Fibroblast of lung (primary cell): Measurements from ENCODE around the gene ALS2CL. TPM values are rescaled to one million over a fixed set of nuclear protein-coding genes. Genes with fewer than 3 reads are reported as not detected.

Source experiments
- DNase-seq, 2 donors: peaks; one replicate each; pipeline versions ENCODE4 v3.0.0 to v3.0.0-alpha.2; 2010; ENCODE audit warnings: low read depth in 2 of 2
- H2AFZ ChIP-seq: 2 replicates; pipeline ENCODE4 v1.5.1; 2012; ENCODE audit warnings: low read length, control low read depth, inconsistent platforms
- H3K27ac ChIP-seq: 2 replicates; pipeline ENCODE4 v1.5.1; 2011; ENCODE audit warnings: low read length, control low read depth; ENCODE audit not compliant: insufficient read depth
- H3K27me3 ChIP-seq: 2 replicates; pipeline ENCODE4 v1.5.1; 2011; ENCODE audit warnings: mild to moderate bottlenecking, low read length; ENCODE audit not compliant: control insufficient read depth, insufficient read depth
- H3K36me3 ChIP-seq: 2 replicates; pipeline ENCODE4 v1.5.1; 2011; ENCODE audit warnings: low read length; ENCODE audit not compliant: control insufficient read depth, insufficient read depth
- H3K4me1 ChIP-seq: 2 replicates; pipeline ENCODE4 v1.5.1; 2011; ENCODE audit warnings: low read length; ENCODE audit not compliant: control insufficient read depth, insufficient read depth; ENCODE audit errors: extremely low read depth
- H3K4me2 ChIP-seq: 2 replicates; pipeline ENCODE4 v1.5.1; 2011; ENCODE audit warnings: low read length, control low read depth; ENCODE audit not compliant: insufficient read depth; ENCODE audit errors: extremely low read depth
- H3K4me3 ChIP-seq, 4 experiments: fragments of 200-600 bp in 1 of 4; sonication (generic) in 1 of 4; replicated peaks in 1 of 4; 2 replicates each; pipeline ENCODE4 v1.5.1; 2011 to 2016; ENCODE audit warnings: low read length in 4 of 4, low read depth in 3 of 4, mild to moderate bottlenecking in 3 of 4, control low read depth in 2 of 4, inconsistent platforms in 1 of 4, mixed read lengths in 1 of 4; ENCODE audit not compliant: insufficient read depth in 1 of 4; ENCODE audit errors: control extremely low read depth in 1 of 4
- H3K79me2 ChIP-seq: 2 replicates; pipeline ENCODE4 v1.5.1; 2012; ENCODE audit warnings: mild to moderate bottlenecking, low read length, inconsistent platforms; ENCODE audit not compliant: control insufficient read depth, insufficient read depth
- H3K9ac ChIP-seq: 2 replicates; pipeline ENCODE4 v1.5.1; 2011; ENCODE audit warnings: mild to moderate bottlenecking, low read length, control low read depth; ENCODE audit not compliant: insufficient read depth
- H3K9me3 ChIP-seq: 2 replicates; pipeline ENCODE4 v1.5.1; 2012; ENCODE audit warnings: low read depth, low read length; ENCODE audit not compliant: control insufficient read depth, insufficient read depth
- H4K20me1 ChIP-seq: 2 replicates; pipeline ENCODE4 v1.5.1; 2011; ENCODE audit warnings: low read length; ENCODE audit not compliant: control insufficient read depth, insufficient read depth; ENCODE audit errors: extremely low read depth
- CTCF ChIP-seq, 2 donors: IDR thresholded peaks in 1 of 2; conservative IDR thresholded peaks in 1 of 2; 1 replicate in 1 of 2; 2 replicates in 1 of 2; pipeline ENCODE4 v1.5.1; 2011 to 2012; ENCODE audit warnings: low read length in 2 of 2, control low read depth in 1 of 2, inconsistent platforms in 1 of 2, low read depth in 1 of 2, mild to moderate bottlenecking in 1 of 2
- EZH2 ChIP-seq: IDR thresholded peaks from 2 replicates; pipeline ENCODE4 v1.5.1; 2012; ENCODE audit warnings: low read length, control low read depth, mild to moderate bottlenecking; ENCODE audit errors: missing control alignments
- polyA plus RNA-seq, 2 donors: library from polyadenylated mRNA; depleted of rRNA in 1 of 2; stranded (reverse) in 1 of 2; unstranded in 1 of 2; fragments of >200 nt; gene quantifications; 2 replicates each; pipeline ENCODE4 v1.2.1, GENCODE V29; 2011 to 2012; ENCODE audit warnings: missing spikeins in 1 of 2
- total RNA-seq: library from RNA; depleted of rRNA; stranded (reverse); fragments of >200 nt; gene quantifications from 2 replicates; pipeline ENCODE4 v1.2.1, GENCODE V29; 2014

Gene ALS2CL
- total and polyA plus RNA-seq, 2 donors (not counting 1 experiment from before 2014, with no cell fraction given) = 4.4 to 19.7 TPM

DNA sequence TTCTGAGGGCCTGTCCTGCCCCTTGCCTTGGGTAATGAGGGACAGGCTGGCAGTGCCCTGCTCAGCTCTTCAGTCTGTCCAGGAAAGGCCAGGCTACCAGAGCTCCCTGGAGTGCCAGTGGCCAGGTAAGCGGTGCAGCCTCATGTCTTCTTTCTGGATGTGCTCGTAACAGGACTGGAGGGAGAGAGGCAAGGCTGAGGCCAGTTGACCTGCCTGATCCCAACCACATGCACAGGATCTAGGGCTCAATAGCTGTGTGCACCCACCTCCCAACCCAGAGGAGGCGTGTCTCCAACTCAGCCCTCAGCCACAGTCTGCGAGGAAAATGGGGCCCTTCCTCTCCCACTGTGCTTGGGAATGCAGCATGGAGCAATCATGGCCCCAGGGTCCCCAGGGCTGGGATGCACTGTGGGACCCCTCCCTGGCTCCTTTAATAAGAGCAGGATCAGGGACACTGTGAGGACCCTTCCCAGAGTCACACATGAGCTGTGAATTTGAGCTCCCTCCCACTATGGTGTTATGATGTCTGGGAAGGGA lies 22.5 kb downstream of the ALS2CL start:
- no peaks in the 10 kb centered on the region for H4K20me1 ChIP-seq
- H3K79me2 ChIP-seq = no peaks in the 10 kb centered on the region
- no peak overlapping the region for H3K4me2 ChIP-seq
- no peak overlapping the region for H2AFZ ChIP-seq
- H3K4me1 ChIP-seq = peaks cover 4% of the 10 kb centered on the region
- H3K36me3 ChIP-seq = no peaks in the 10 kb centered on the region
- DNase-seq = no peak
- H3K9ac ChIP-seq = no peak overlapping the region
- TF ChIP-seq EZH2 = no peak
- H3K27me3 ChIP-seq = no peaks in the 10 kb centered on the region
- no peaks in the 10 kb centered on the region for H3K9me3 ChIP-seq
- H3K4me3 ChIP-seq = no peak overlapping the region
- H3K27ac ChIP-seq = no peak overlapping the region

- H4K20me1 ChIP-seq = no peaks in the 10 kb centered on the region
- no peak for TF ChIP-seq EZH2
- no peak for TF ChIP-seq CTCF (conservative IDR thresholded peaks at IDR 0.05 in 1 of 2, IDR thresholded peaks at IDR 0.05 in 1 of 2; ENCODE audit: low read depth in 1 of 2, low read length in 2 of 2)
- no peak for DNase-seq
Measured at GRCh38 chr3:46670000-46670890, 23.2 kb downstream of the ALS2CL start.

DNA sequence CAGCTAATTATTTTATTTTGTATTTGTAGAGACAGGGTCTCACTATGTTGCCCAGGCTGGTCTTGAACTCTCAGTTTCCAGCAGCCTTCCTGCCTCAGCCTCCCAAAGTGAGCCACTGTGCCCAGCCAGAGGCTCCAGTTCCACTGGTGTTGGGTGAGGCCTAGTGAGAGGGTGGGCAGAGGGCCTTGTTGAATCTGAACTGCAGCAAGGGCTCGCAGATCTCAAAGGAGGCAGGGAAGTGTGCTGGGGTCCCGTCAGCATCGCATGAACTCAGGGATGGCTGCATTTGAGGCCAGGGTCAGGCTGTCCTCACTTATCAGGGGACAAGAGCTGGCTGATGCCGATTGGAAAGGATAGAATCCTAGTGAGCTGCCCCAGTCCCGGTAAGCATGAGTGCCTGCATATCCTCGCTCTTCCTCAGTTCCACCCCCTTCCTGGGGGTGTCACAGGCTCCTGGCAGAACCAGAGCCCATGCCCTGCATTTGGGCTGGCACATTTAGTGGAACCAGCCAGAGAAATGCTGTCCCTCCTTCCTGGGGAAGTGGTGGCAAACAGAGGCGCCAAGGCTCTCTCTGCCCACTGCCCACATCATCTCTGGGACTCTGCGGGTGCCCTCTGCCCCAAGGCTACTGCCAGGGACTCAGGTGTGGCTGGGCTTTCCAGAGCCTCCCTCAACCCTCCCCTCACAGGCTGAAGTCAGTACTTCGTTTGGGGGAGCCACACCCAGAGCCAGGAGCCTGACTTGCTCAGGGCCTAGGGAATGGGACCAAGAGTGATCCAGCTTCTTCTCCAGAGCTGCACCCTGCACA lies 24.1 kb downstream of the ALS2CL start:
- no peak for DNase-seq
- Histone ChIP-seq H3K36me3 (no peaks in the 10 kb centered on the region), H3K27me3 (no peaks in the 10 kb centered on the region), H4K20me1 (no peaks in the 10 kb centered on the region), H2AFZ (no peak overlapping the region), H3K4me1 (no peaks in the 10 kb centered on the region), H3K79me2 (no peaks in the 10 kb centered on the region), H3K4me2 (no peak overlapping the region), H3K4me3 (no peak overlapping the region), H3K27ac (no peak overlapping the region), H3K9ac (no peak overlapping the region), H3K9me3 (no peaks in the 10 kb centered on the region)
- no peak for TF ChIP-seq EZH2
- no peak for TF ChIP-seq CTCF (conservative IDR thresholded peaks at IDR 0.05 in 1 of 2, IDR thresholded peaks at IDR 0.05 in 1 of 2; ENCODE audit: low read depth in 1 of 2, low read length in 2 of 2)

More at GRCh38 chr3:46670000-46670890, 23.2 kb downstream of the ALS2CL start:
- Histone ChIP-seq H3K4me2 (no peak overlapping the region), H3K4me1 (no peaks in the 10 kb centered on the region), H3K27me3 (no peaks in the 10 kb centered on the region), H3K27ac (no peak overlapping the region), H3K4me3 (no peak overlapping the region), H3K9ac (no peak overlapping the region), H2AFZ (no peak overlapping the region), H3K79me2 (no peaks in the 10 kb centered on the region), H3K36me3 (no peaks in the 10 kb centered on the region), H3K9me3 (no peaks in the 10 kb centered on the region)
